Muscle of back (tissue), 10 donors: ENCODE measurements around the gene WNT16. TPM values are rescaled to one million over a fixed set of nuclear protein-coding genes. Genes with fewer than 3 reads are reported as not detected.

ENCODE experiments used
- polyA plus RNA-seq, 10 donors: library from polyadenylated mRNA; unstranded; fragments of 120-200 nt; gene quantifications; one replicate each; pipeline ENCODE4 v1.2.1, GENCODE V29; 2013; ENCODE audit not compliant: insufficient read length in 10 of 10

The WNT16 gene
- polyA plus RNA-seq, 10 donors: 0.07 to 3.2 (median 0.31) TPM

Other genes with a start within 250 kb of the WNT16 start
- 100 to 1,000 TPM in 9 of 10 donors, 10 to 100 TPM in 1; 91.0 to 124 (median 110) TPM for gene FAM3C, start 67.3 kb downstream of the WNT16 start, polyA plus RNA-seq